NCI-H2196 treated with DMSO at 0.1 percent for 48 hours (cell line): ENCODE results near the gene RHOA.
A peak's percentile ranks its signal among the peaks of the same experiment; 100 is the strongest.

ENCODE experiments used
- DNase-seq: peaks from one replicate; lab custom pipeline; 2025; ENCODE audit not compliant: unreplicated experiment; lab: John Stamatoyannopoulos, UW

Gene RHOA

GRCh38 chr3:49411968-49412631, at the start of gene RHOA, which contains the start of gene TCTA:
Gene RHOA, minus strand, starts transcription at chr3:49411976. Its CDS starts 36,387 bp downstream, at chr3:49375589.
Gene TCTA, plus strand, starts transcription at chr3:49412423. Its CDS starts 4 bp downstream, at chr3:49412427.
- peak; percentile 89 for DNase-seq

- DNase-seq: no peak
Measured at GRCh38 chr3:49460956-49461355, 49.2 kb upstream of the RHOA start.

- no peak for DNase-seq
Measured at GRCh38 chr3:49460188-49460890, 48.6 kb upstream of the RHOA start.

GRCh38 chr3:49456466-49456865, 44.7 kb upstream of the RHOA start:
- no peak for DNase-seq

- no peak for DNase-seq
Measured at GRCh38 chr3:49454898-49455681, 43.3 kb upstream of the RHOA start.

GRCh38 chr3:49454458-49454857, 42.7 kb upstream of the RHOA start:
- DNase-seq: peak; percentile 3

- DNase-seq: no peak
Measured at GRCh38 chr3:49453621-49454020, 41.8 kb upstream of the RHOA start.

GRCh38 chr3:49445391-49445790, 33.6 kb upstream of the RHOA start:
- no peak for DNase-seq

- no peak for DNase-seq
Measured at GRCh38 chr3:49434731-49435130, 23.0 kb upstream of the RHOA start.

- no peak for DNase-seq
Measured at GRCh38 chr3:49428752-49429080, 16.9 kb upstream of the RHOA start.

- DNase-seq: no peak
Measured at GRCh38 chr3:49427586-49427985, 15.8 kb upstream of the RHOA start.

- DNase-seq: no peak
Measured at GRCh38 chr3:49424816-49425215, 13.0 kb upstream of the RHOA start.

GRCh38 chr3:49422379-49423248, 10.8 kb upstream of the RHOA start, which contains the start of gene AMT:
Gene AMT, minus strand, starts transcription at chr3:49422473. Its CDS starts 23 bp downstream, at chr3:49422450.
- no peak for DNase-seq

- no peak for DNase-seq
Measured at GRCh38 chr3:49421890-49422378, 10.2 kb upstream of the RHOA start.

- no peak for DNase-seq
Measured at GRCh38 chr3:49417516-49418120, 5.8 kb upstream of the RHOA start.

- no peak for DNase-seq
Measured at GRCh38 chr3:49416867-49417266, 5.1 kb upstream of the RHOA start.

GRCh38 chr3:49415931-49416601, 4.3 kb upstream of the RHOA start:
- DNase-seq: no peak

- no peak for DNase-seq
Measured at GRCh38 chr3:49414753-49415152, 3.0 kb upstream of the RHOA start.

- no peak for DNase-seq
Measured at GRCh38 chr3:49413338-49413734, 1.6 kb upstream of the RHOA start.
